IPS-18a (cell line): ENCODE measurements around the gene MXRA7.
"Not testable (repeated sequence)": the region's sequence is repeated elsewhere in the genome, so short reads cannot be mapped to it uniquely, and the experiment has no call there.

Experiments used
- H3K27ac ChIP-seq: one replicate; pipeline ENCODE4 v1.5.1; 2013; ENCODE audit warnings: low read length
- H3K27me3 ChIP-seq: one replicate; pipeline ENCODE4 v1.6.1; 2013; ENCODE audit warnings: mild to moderate bottlenecking, low read length; ENCODE audit not compliant: control insufficient read depth, insufficient read depth
- H3K36me3 ChIP-seq: one replicate; pipeline ENCODE4 v1.6.1; 2013; ENCODE audit warnings: low read depth, low read length; ENCODE audit not compliant: control insufficient read depth
- H3K4me1 ChIP-seq: one replicate; pipeline ENCODE4 v1.6.1; 2013; ENCODE audit warnings: low read depth, low read length; ENCODE audit not compliant: control insufficient read depth
- H3K4me3 ChIP-seq: one replicate; pipeline ENCODE4 v1.5.1; 2013; ENCODE audit warnings: low read length
- H3K9ac ChIP-seq: one replicate; pipeline ENCODE4 v1.6.1; 2013; ENCODE audit warnings: mild to moderate bottlenecking, low read length, moderate library complexity
- H3K9me3 ChIP-seq: one replicate; pipeline ENCODE4 v1.6.1; 2013; ENCODE audit warnings: low read depth, low read length; ENCODE audit not compliant: control insufficient read depth

MXRA7 gene, protein sequence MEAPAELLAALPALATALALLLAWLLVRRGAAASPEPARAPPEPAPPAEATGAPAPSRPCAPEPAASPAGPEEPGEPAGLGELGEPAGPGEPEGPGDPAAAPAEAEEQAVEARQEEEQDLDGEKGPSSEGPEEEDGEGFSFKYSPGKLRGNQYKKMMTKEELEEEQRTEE

DNA sequence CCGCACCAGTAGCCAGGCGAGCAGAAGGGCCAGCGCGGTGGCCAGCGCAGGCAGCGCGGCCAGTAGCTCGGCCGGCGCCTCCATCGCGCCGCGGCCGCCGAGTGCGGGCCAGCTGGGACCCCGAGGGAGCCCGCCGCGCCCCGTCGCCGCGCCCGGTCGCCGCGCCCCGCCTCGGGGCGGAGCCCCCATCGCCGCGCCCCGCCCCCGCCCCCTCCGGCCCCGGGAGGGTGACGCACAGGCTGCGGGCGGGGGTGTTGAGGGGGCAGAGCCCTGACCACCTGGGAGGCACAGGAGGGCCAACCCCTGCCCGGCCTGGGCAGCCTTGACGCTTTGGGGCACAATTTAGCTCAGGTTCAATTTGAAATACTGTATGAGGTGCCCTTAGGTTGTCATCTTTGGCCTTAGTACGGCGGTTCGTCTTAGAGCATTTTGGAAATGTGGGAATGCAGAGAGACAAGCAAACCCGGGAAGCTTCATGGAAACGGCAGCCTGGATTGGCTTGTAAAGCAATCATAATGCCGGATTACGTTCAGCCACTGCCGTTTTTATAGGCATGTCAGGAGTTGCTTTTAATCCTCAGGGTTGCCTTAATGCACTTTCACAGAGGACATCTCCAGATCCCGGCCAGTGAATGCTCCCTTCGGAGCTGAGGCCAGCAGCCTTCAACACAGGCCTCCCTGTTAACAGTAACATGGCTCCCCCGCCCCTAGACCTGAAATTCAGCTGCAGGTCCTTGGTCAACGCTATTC is at the start of gene MXRA7:
Gene MXRA7, minus strand, starts transcription at position 103 of the 749 bp plus-strand sequence. Its CDS starts 19 bp downstream, at position 84.
- H3K4me1 ChIP-seq: peaks cover 24% of the 10 kb centered on the region
- no peak within 1 kb of the TSS for H3K27ac ChIP-seq
- peaks cover 21% of the 10 kb centered on the region for H3K27me3 ChIP-seq
- H3K9me3 ChIP-seq: no peaks in the 10 kb centered on the region
- H3K36me3 ChIP-seq: peaks cover 5% of the 10 kb centered on the region
- H3K9ac ChIP-seq: peak within 1 kb of the TSS; percentile 51
- peak within 1 kb of the TSS; percentile 57 for H3K4me3 ChIP-seq

DNA sequence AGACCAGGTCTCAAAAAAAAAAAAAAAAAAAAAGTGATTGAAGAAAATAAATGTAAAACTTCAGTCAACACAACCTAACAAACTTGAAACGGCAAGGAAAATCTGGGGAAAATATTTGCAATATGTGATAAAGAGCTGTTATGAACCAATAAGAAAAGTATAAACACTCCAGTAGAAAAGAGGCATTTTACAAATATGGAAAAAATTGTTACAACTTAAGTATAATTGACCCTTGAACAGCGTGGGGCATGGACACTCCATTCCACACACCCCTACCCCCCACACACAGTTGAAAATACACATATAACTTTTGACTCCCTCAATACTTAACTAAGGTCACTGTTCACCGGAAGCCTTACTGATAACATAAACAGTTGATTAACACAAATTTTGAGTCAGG is 47.8 kb upstream of the MXRA7 start:
- H3K4me3 ChIP-seq: no peak overlapping the region
- no peaks in the 10 kb centered on the region for H3K4me1 ChIP-seq
- no peak overlapping the region for H3K9ac ChIP-seq
- H3K27ac ChIP-seq: no peak overlapping the region
- H3K9me3 ChIP-seq: no peaks in the 10 kb centered on the region
- no peaks in the 10 kb centered on the region for H3K36me3 ChIP-seq
- H3K27me3 ChIP-seq: no peaks in the 10 kb centered on the region

DNA sequence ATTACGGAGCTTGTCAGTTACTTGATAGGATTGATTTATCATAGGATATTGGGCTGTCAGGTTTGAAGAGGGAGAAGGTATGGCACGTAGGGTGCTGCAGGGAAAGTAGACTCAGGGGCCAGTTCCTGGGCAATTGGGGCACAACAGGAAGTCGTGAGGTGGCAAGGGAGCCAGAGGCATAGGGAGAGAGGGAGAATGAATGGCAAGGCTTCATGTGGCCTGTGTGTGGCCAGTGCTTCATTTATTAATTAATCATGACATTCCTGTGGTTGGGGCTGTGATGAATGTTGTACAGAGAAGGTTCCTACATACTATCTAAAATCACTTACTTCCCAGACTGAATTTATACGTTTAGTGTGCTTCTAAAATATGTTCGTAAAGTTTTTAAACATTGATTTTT is 46.5 kb upstream of the MXRA7 start:
- no peaks in the 10 kb centered on the region for H3K36me3 ChIP-seq
- no peak overlapping the region for H3K9ac ChIP-seq
- H3K27me3 ChIP-seq: no peaks in the 10 kb centered on the region
- no peak overlapping the region for H3K4me3 ChIP-seq
- H3K27ac ChIP-seq: no peak overlapping the region
- H3K4me1 ChIP-seq: no peaks in the 10 kb centered on the region
- H3K9me3 ChIP-seq: no peaks in the 10 kb centered on the region

DNA sequence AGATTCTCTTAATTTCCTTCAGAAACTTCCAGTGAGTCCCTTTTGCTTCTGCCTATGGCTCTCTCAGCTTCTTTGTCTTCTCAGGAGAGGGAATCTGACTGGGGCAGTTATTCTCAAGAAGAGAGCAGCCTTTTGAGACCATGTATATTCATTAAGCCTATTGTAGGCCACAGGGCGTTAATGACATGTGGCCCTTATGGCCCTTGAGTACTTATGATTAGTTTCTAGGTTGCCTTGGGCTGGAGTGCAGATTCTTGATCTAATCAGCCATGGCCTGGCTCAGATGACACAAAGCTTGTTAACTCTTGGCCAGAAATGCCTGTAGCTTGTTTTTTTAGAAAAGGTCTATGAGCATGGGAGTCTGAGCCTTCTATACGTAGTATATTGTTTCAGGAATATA is 44.5 kb upstream of the MXRA7 start:
- Histone ChIP-seq H3K4me1 (no peaks in the 10 kb centered on the region), H3K9me3 (no peaks in the 10 kb centered on the region), H3K36me3 (no peaks in the 10 kb centered on the region), H3K27me3 (no peaks in the 10 kb centered on the region), H3K4me3 (no peak overlapping the region), H3K27ac (no peak overlapping the region), H3K9ac (no peak overlapping the region)

DNA sequence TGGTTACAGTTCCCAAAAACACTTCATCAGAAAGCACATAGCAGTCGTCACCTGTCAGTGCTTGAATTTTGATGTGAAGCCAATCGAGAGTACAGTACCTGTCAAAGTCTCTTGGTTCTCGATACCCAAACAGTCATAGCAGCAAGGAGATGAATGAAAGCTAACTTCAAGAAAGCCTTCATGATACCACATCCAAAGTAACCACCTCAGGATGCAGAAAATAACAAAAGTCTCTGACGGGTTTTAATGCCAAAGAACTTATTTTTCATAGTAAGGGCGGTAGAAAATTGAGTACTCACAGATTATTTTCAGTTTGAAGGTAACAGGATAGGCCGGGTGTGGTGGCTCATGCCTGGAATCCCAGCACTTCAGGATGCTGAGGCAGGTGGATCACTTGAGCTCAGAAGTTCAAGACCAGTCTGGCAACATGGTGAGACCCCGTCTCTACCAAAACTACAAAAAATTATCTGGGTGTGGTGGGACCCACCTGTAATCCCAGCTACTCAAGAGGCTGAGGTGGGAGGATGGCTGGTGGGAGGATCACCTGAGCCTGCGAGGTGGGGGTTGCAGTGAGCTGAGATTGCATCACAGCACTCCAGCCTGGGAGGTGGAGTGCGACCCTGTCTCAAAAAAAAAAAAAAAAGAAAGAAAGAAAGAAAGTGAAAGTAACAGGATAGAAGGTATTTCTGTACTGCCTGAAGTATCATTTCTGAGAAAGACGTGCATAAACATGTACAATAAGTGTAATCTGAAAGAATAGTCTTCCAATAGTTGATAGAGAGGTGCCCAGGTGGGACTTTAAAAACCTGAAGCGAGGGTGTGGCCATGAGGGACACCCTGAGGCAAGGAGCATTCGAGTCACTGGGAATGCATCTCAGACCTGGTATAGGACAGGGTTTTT is 42.5 kb upstream of the MXRA7 start:
- no peaks in the 10 kb centered on the region for H3K27me3 ChIP-seq
- H3K4me3 ChIP-seq: no peak overlapping the region
- H3K27ac ChIP-seq: no peak overlapping the region
- H3K9ac ChIP-seq: no peak overlapping the region
- H3K4me1 ChIP-seq: no peaks in the 10 kb centered on the region
- no peaks in the 10 kb centered on the region for H3K9me3 ChIP-seq
- H3K36me3 ChIP-seq: no peaks in the 10 kb centered on the region

DNA sequence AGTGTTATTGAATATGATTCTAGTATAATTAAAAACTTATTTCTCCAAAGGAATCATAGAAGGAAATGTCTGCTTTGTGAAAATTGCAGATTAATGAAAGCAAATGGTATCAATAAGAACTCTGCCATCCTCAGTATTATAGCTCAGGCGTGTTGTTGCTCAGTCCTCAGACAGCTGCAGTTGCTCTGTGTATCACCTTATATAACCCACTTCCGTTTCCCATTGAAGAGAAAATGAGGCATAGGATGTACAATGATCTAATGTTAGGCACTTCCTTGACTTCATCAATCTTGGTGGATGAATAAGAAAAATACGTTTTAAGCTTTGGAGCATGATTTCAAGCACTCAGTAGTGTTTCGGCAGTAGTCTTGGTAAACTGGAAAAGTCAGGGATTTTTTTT is 41.2 kb upstream of the MXRA7 start:
- no peaks in the 10 kb centered on the region for H3K4me1 ChIP-seq
- no peak overlapping the region for H3K27ac ChIP-seq
- no peaks in the 10 kb centered on the region for H3K36me3 ChIP-seq
- H3K9ac ChIP-seq: no peak overlapping the region
- no peak overlapping the region for H3K4me3 ChIP-seq
- no peaks in the 10 kb centered on the region for H3K27me3 ChIP-seq
- H3K9me3 ChIP-seq: no peaks in the 10 kb centered on the region

DNA sequence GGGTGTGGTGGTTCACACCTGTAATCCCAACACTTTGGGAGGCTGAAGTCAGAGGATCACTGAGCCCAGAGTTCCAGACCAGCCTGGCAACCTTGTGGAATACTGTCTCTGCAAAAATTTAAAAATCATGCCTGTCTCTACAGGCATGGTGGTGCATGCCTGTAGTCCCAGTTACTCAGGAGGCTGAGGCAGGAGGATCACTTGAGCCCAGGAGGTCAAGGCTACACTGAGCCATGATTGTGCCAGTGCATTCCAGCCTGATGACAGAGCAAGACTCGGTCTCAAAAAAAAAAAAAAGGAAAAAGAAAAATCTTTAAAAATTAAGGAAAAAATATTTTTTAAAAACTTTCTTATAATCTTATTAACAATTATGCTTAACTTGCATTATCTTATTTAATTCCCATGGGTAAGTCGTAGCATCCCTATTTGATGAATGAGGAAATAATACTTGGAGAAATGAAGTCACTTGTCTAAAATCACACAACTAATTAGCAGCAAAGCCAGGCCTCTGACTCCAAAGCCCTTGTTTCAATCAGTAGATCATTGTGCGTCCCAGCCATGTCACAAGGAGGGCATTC is 40.7 kb upstream of the MXRA7 start:
- Histone ChIP-seq H3K27ac (no peak overlapping the region), H3K36me3 (no peaks in the 10 kb centered on the region), H3K9ac (no peak overlapping the region), H3K27me3 (no peaks in the 10 kb centered on the region), H3K4me3 (no peak overlapping the region), H3K4me1 (no peaks in the 10 kb centered on the region), H3K9me3 (no peaks in the 10 kb centered on the region)

DNA sequence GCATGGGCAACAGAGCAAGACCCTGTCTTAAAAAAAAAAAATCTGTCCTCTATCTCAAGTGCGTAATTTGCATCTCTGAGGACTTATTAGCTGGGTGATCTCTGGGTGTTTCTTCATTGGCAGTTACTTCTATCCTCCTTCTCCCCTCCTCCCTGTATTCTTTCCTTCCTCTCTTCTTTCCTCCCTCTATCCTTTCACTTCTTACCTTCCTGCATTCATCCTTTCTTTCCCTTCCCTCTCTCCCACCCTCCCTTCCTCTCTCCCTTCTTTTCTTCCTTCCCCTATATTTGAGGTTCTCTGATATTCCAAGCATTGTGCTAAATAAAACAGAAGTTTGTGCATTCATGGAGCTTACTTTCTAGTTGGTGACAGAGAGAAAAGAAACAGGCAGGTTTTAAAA is 37.9 kb upstream of the MXRA7 start:
- H3K9ac ChIP-seq: no peak overlapping the region
- peaks cover 18% of the 10 kb centered on the region for H3K36me3 ChIP-seq
- no peaks in the 10 kb centered on the region for H3K4me1 ChIP-seq
- H3K27ac ChIP-seq: no peak overlapping the region
- no peaks in the 10 kb centered on the region for H3K9me3 ChIP-seq
- H3K27me3 ChIP-seq: no peaks in the 10 kb centered on the region
- H3K4me3 ChIP-seq: no peak overlapping the region

DNA sequence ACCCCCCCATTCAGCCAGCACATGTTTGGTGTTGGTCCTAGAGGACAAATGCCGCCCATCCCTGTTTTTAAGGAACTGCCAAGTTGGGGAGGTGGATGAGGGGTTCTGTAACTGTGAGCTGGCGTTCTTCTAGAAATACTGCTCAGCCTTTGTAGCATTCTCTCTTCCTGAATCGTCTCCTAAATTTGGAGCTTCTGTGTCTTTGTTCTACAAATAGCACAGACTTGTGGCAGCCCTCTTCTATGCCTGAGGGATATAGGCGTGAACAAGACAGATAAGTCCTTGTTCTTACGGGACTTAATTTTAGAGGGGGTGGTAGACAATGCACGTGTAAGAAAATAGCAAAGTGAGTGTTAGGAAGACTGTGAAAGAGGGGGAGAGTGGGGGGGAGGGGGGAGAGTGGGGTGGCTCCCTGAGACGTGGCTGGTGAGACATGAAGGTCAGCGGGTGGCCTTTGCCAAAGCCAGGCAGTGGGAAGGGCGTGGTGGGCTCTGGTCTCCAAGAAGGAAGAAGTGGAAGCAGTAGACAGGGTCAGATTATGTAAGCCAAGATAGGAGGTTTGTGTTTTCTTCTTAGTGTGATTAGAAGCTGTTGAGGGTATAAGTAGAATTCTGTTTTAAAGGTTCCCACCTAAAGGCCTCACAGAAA is 37.1 kb upstream of the MXRA7 start:
- peaks cover 19% of the 10 kb centered on the region for H3K36me3 ChIP-seq
- no peak overlapping the region for H3K4me3 ChIP-seq
- H3K9ac ChIP-seq: no peak overlapping the region
- H3K27ac ChIP-seq: no peak overlapping the region
- H3K4me1 ChIP-seq: no peaks in the 10 kb centered on the region
- no peaks in the 10 kb centered on the region for H3K9me3 ChIP-seq
- H3K27me3 ChIP-seq: no peaks in the 10 kb centered on the region

DNA sequence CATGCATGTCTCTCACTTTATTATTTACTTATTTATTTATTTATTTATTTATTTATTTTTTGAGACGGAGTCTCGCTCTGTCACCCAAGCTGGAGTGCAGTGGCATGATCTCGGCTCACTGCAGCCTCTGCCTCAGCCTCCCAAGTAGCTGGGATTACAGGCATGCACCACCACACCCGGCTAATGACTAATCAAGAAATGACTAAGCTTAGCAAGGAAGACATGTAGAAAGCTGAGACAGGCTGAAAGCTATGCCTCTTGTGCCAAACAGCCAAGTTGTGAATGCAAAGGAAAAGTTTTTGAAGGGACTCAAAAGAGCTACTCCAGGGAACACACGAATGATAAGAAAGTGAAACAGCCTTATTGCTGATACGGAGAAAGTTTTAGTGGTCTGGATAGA is 35.0 kb upstream of the MXRA7 start:
- H3K4me3 ChIP-seq, H3K9me3 ChIP-seq, H3K9ac ChIP-seq, H3K27ac ChIP-seq, H3K4me1 ChIP-seq, H3K27me3 ChIP-seq: not testable (repeated sequence)
- peaks cover 29% of the 10 kb centered on the region for H3K36me3 ChIP-seq

DNA sequence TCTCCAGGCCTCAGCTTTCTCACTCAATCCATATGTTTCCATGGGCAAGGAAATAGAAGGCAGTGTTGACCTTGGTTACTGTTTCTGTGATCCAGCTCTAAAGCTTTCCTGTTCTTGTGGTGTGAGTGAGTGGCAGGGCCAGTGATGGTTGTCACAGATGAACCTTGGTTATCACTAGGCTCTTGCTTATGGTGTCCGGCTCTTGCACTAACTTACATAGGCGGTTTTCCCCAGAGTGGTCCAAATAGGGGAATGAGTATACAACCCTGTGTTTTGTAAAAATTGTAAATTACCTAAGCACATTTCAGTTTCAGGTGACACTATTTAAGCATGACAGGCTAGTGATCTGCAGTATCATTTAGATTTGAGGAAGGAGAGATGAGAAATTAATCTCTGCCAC is 34.0 kb upstream of the MXRA7 start:
- H3K9ac ChIP-seq: no peak overlapping the region
- H3K9me3 ChIP-seq: no peaks in the 10 kb centered on the region
- H3K4me1 ChIP-seq: no peaks in the 10 kb centered on the region
- H3K36me3 ChIP-seq: peaks cover 32% of the 10 kb centered on the region
- no peaks in the 10 kb centered on the region for H3K27me3 ChIP-seq
- H3K27ac ChIP-seq: no peak overlapping the region
- no peak overlapping the region for H3K4me3 ChIP-seq
